HG03558 (cell line): ENCODE data around the gene PPARD.

ENCODE experiments used
- ATAC-seq: cut with Tn5 transposase; IDR thresholded peaks from one replicate; pipeline ENCODE4 v1.9.1; 2021; ENCODE audit warnings: moderate number of reproducible peaks; ENCODE audit not compliant: unreplicated experiment; ENCODE audit errors: extremely low read depth

Gene PPARD

DNA sequence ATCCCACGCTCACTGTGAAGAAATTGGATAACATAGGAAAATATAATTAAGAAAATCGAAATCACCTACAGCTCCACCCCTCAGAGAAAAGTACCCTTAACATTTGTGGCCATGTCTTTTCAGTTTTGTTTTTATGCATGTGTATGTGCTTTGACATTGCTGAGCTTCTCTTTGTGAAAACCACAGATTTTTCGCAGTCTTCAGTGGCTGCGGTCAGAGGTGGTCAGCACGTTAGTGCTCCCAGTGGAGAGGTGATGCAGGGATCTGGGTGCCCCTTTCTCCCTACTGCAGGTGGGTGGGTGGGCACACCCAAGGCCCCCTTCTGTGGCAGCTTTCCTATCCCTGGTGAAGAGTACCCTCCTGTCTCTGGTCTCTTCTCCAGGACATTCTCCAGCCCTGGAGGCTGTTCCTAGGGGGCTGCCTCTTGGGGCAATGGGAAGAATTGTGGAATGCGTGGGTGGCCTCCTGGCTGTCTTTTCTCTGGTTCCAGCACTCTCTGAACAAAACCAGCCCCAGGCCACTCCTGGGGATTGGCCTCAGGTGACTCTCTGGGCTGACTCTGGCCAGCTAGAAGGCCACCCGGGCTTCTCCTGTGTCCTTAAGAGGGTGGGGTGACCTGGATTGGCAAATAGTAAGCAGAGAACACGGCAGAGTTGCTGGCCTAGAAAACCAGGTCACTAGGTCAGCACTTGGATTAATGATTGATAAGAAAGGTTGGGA is 59.9 kb downstream of the PPARD start:
- ATAC-seq, result no peak

DNA sequence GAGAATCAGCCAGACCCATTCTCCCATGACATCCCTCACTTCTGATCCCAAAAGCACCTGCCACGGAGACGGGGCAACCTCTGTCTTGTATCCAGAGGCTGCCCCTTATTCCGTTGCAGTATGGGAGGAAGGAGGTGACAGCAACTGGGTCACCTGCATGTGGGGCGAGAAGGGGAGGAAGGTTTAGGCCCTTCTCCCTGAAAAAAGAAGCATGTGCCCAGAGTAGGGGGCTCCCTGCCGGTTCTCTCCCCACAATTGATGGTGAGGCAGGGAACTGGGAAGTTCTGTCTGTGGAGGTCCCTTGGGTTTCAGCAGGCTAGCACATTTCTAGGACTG is 60.5 kb downstream of the PPARD start:
- ATAC-seq, result no peak

DNA sequence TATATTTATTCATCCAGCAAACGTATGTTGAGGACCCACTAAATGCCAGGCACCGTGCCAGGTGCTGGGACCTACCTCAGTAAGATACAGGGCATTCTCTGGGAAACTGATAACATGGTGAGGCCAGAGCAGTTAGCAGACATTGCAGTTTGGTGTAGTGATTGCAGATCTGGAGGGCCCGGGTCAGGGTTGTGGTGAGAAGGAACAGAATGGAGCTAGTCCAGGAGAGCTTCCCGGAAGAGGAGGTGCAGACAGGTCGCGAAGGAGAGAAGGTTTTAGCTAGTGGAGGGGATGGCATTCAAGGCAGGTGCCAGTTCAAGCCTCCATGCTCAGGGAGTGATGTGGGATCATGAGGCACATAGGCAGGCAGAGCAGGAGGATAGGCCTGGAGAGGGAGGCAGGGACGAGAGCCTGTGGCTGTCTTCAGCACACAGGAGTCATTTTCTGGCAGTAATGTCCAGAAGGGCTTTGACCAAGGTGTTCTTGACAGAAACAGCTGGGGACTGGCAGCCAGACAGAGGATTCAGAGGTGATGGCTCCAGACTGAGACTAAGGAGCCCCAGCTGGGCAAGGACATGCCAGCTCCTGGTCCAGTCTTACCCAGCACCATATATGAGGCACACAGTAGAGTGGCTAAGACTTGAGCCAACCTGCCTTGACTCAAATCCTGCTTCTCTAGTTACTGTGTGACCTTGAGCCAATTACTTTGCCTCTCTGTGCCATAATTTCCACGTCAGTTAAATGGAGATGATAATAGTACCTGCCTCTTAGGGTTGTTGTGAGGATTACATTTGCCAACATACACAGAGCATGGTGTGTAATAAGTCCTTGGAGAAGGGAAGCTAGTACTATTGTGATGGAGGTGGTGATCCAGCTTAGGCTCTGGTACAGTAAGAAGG is 61.4 kb downstream of the PPARD start:
- no peak for ATAC-seq

DNA sequence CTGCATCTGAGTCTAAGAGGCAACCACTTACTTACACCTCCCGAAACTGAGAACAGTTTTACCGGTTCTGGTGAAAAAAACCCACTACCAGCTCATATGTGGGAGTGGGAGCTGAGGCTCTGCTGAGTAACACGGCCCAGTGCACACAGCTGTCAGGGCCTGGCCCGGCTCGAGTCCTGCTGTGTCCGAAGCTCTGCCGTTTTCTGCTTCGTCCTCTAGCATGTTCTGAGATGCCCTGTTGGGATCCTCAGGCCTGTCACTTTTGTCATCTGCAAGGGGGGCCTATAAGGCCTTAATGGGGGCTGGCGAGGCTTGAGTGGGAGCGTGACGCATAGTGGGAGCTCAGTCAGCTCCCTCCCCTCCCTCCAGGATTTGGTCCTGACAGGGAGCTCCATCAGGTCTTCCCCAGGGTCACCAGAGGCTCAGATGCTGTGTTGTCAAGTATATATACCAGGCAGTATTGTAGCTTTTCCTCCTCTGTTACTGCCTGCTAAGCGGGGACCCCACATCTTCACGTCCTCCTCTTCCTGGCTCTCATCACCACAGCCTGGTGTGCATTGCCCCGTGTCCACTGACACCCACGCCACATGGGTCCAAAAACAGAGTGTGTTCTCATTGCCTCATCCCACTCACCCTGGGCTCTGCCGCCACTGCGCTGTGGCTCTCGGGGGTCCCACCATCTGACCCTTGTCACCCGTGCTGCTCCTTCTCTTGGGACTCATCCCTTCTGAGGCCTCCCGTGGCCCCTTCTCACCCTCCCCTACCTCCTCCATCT is 64.5 kb downstream of the PPARD start:
- ATAC-seq, result no peak

DNA sequence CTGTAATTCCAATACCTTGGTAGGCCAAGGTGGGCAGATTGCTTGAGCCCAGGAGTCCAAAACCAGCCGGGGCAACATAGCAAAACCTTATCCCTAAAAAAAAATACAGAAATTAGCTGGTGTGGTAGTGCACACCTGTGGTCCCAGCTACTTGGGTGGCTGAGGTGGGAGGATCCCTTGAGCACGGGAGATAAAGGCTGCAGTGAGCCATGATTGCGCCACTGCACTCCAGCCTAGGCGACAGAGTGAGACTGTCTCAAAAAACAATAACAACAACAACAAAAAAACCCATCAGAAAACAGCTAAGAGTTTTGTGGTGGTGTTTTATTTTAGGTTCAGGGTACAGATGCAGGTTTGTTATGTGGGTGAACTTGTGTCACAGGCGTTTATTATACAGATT is 66.9 kb downstream of the PPARD start:
- no peak for ATAC-seq

DNA sequence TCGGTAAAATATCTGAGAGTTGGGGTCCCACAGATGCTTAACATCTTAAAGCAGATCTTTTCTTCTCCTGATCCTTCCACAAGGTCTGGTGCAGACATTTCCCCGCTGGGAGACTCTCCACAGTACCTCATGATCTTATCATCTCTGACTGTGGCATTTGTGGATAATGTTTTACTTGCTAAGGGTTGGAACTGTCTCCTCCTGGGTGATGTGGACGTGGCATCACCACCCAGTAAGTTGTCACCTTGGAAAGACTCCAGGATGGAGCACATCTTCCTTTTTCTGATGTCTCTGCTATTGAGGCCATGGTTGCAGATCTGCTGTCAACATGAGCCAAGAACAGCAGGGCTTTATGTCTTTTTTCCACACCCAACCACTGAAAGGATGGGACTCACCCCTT is 67.8 kb downstream of the PPARD start:
- ATAC-seq, result no peak

DNA sequence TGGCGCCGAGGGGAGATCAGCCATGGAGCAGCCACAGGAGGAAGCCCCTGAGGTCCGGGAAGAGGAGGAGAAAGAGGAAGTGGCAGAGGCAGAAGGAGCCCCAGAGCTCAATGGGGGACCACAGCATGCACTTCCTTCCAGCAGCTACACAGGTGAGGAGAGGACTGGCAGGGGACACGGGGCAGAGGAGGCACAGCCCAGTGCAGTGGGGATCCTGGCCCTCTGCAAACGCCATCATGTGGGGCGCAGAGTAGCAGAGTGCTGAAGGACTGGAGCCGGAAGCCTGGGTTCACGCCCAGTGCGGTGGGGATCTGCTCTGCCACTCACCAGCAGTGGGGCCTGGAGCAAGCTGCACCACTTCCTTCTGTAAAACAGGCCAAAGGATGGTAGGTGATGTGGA is 68.7 kb downstream of the PPARD start:
- ATAC-seq, result no peak

DNA sequence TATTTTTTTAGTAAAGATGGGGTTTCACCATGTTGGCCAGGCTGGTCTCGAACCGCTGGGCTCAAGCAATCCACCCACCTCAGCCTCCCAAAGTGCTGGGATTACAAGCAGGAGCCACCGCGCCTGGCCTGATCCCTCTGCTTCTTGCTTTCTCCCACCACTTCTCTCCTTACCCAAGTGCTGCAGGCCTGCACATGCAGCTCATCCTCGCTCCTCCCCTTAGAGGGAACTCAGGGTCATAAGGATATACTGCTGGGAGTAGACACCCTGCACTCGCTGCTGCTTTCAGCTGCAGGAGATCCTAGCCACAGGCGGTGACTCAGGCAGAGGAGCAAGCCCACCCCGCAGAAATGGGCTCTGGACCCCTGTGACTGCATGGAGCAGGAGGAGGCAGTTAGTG is 69.7 kb downstream of the PPARD start:
- ATAC-seq, result no peak

DNA sequence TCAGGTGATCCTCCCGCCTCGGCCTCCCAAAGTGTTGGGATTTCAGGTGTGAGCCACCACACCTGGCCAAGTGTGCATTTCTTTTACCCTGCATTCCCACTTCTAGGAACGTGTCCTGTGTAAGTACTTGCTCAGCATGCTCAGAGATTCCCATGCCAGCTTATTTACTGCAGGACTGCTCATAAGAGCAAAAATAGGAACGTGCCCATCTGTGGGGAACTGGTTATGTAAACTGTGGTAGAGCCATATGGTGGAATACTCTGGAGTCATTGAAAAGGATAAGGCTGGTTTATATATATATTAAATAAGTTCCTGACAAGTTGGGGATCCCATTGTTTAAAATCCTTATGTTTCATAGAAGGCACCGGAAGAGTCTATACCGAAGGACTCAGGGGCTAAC is 71.6 kb downstream of the PPARD start:
- no peak for ATAC-seq

DNA sequence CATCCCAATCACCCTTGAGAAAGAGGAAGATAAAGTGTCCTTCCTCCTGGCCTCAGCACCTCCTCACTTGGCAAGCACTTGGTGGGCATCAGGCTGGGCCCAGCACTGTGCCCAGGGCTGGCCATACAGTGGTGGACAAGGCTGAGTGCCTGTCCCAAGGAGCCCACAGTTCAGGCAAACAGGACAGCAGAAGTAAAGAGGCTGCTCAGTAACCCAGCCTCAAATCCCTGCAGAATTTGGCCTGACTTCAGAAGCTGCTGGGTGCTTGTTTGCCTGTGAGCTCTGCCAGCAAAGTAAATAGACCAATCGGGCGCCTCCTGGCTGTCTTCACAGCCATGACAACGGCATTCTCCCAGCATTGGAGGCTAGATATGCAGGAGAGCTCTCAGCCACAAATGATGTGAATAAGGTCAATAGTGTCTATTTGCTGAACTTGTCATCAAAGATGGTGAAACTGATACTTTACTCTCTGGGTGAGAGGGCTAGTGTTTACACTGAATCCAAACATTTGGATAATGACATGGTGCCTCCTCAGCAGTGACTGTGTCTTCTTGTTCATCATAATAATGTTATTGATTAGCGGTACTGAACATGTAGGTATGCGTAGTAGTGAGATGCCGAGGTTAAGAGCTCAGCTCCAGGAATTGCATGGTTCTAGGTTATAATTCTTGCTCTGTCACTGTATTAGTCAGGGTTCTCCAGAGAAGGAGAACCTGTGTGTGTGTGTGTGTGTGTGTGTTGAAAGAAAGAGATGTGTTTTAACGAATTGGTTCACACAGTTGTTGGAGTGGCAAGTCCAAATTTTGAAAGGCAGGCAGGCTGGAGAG is 72.9 kb downstream of the PPARD start:
- no peak for ATAC-seq

DNA sequence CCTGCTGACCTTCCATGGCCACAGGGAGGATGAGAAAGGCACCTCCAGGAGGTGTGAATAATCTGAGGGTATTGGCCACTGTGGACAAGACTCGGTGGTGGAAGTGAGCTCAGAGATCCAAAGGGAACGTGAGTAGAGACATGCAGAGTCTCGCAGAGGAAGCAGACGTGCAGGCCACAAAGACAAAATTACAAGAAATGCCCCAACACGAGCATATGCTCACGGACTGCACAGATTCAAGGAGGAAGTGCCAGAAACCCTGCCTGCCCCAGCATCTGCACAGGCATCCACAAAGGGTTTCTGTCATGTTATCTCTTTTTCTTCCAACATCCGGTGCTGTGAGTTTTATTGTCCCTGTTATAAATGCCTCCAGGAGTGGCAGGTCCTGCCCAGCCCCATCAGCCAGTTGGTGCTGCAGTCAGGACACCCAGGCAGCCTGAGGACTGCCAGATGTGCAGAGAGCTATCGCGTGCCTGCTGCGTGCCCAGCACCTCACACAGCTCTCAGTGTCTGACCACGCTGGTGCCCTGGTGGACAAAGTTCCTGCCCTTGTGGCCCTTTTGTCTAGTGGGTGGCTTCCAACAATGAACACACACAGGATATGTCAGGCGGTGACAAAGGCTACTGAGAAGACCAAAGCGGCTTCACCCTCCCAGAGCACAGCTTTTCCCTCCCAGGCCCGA is 75.8 kb downstream of the PPARD start:
- no peak for ATAC-seq

DNA sequence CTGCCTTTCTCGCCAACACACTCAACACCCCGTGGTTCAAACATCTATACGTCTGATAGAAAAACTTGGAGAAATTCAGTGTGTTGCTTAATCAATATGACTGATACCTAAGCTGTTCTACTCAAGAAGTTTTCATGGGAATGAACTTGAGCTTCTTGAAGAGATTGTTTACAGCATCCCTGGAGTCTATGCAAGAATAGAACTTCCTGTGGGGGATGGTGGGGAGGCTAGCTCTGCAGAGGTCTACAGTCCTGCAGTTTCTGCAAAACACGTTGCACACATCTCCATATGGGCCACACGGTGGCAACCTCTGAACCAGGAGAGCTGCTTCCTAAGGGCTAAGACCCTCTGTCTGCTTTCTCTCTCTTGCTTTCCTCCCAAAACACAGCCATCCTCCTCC is 77.1 kb downstream of the PPARD start:
- no peak for ATAC-seq

DNA sequence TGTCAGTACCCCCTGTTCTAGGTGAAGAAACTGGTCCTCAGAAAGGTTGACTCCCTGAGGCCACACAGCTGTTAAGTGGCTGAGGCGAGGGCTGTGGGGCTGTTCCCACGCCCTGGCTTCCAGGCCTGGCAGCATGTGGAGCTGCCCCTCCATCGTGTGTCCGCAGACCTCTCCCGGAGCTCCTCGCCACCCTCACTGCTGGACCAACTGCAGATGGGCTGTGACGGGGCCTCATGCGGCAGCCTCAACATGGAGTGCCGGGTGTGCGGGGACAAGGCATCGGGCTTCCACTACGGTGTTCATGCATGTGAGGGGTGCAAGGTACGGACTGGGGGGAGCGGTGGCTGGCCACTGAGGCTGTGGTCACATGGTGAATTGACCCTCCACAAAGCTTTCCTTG is 77.6 kb downstream of the PPARD start:
- no peak for ATAC-seq

DNA sequence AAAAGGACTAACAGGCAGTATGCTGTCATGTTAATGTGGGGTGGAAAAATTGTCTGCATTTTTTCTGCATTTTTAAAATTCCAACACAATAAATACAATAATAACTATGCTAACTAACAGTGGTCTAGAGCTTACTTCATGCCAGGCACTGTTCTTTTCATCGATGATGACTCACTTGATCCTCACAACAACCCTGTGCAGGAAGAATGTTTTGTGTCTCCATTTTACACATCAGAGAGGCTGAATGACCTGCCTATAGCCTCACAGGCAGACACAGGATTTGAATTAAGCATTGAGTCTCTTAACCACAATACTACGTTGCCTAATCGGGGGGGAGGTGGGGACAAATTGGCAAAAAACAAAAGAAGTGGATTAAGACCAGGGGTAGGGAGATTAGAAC is 82.9 kb downstream of the PPARD start:
- ATAC-seq, result no peak

DNA sequence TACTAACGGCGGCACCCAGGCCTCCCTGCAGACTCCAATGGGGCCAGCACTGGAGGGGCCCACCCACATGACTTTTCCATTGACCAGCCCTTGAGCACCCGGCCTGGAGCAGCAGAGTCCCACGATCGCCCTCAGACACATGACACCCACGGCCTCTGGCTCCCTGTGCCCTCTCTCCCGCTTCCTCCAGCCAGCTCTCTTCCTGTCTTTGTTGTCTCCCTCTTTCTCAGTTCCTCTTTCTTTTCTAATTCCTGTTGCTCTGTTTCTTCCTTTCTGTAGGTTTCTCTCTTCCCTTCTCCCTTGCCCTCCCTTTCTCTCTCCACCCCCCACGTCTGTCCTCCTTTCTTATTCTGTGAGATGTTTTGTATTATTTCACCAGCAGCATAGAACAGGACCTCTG is 83.7 kb downstream of the PPARD start:
- ATAC-seq, result no peak

DNA sequence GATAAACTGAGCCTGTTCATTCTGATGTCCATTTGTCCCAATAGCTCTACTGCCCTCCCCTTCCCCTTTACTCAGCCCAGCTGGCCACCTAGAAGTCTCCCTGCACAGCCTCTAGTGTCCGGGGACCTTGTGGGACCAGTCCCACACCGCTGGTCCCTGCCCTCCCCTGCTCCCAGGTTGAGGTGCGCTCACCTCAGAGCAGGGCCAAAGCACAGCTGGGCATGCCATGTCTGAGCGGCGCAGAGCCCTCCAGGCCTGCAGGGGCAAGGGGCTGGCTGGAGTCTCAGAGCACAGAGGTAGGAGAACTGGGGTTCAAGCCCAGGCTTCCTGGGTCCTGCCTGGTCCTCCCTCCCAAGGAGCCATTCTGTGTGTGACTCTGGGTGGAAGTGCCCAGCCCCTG is 85.1 kb downstream of the PPARD start:
- ATAC-seq, result no peak

DNA sequence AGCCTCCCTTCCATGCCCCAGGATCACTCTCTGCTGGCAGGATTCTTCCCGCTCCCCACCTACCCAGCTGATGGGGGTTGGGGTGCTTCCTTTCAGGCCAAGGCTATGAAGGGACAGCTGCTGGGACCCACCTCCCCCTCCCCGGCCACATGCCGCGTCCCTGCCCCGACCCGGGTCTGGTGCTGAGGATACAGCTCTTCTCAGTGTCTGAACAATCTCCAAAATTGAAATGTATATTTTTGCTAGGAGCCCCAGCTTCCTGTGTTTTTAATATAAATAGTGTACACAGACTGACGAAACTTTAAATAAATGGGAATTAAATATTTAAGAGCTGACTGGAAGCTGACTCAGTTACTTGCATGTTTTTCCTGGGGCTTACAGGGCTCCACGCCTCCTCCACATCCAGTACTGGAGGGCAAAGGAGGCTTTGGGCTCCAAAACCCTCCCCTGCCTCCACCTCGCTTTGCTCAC is 85.5 kb downstream of the PPARD start:
- no peak for ATAC-seq

DNA sequence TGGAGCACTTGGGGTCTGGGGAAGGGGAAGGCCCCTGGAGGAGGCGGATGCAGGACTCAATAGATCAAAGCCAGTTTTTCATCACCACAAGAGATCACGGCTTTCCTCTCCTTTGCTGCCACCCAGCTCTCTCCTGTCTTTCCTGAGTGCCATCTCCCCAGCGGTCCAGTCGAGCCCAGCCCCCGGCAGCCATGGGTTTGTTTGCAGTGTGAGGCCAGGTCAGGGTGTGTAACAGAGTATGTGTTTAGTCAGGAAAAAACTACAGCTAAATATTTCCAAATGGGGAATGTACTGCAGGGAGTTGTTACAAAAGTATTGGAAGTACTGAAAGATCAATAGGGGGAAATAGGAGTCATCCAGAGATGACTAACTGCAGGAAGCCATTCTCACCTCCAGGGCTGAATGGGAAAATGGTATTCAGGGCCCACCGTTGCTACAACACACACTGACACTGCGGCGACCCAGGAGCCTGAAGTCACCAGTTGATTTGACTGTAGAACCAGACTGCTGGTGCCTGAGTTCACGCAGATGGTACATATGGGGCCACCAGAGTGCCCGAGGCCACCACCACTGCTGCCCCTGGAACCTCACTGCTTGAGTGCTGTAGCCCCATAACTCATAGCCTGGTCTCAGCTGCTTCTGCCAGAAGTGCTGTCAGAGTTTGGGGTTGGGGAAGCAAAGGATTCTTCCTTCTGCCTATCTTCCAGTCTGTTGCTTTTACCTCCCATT is 86.2 kb downstream of the PPARD start:
- ATAC-seq, result no peak

DNA sequence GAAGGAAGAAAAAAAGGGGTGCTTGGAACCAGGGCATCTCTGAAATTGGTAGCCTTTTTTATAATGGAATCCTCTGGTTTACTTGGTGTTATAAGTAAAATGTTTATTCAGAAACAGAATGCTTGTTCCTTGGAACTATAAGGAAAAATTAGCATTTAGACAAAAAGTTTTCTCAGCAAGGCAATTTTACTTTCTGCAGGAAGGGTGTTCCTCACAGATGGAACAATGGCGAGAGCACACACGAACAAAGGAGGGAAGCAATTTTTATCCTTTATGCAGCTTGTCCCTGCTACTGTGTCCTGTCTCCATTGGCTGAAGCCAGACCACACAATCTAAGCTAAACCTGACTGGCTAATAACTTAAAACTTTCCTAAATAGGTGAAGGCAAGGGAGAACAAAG is 87.1 kb downstream of the PPARD start:
- no peak for ATAC-seq
